Transverse colon (tissue), 3 donors: ENCODE data around the gene CNTN4.

Experiments
- EP300 ChIP-seq: sonication (generic); formaldehyde crosslinking; IDR thresholded peaks from one replicate; pipeline ENCODE4 v1.6.1; 2017; ENCODE audit warnings: antibody characterized with exemption, low read depth
- POLR2A ChIP-seq: fragments of 450-650 bp; IDR thresholded peaks from one replicate; pipeline ENCODE4 v1.6.1; 2016; ENCODE audit warnings: antibody characterized with exemption, mild to moderate bottlenecking, moderate library complexity
- TF ChIP-seq, protein P1 (sequence below), 5 experiments: fragments of 200-600 bp in 3 of 5; fragments of 450-650 bp in 2 of 5; sonication (generic) in 3 of 5; IDR thresholded peaks; 1 replicate in 2 of 5; 2 replicates in 3 of 5; pipeline ENCODE4 v1.5.1; 2016 to 2017; ENCODE audit warnings: antibody characterized with exemption in 5 of 5, inconsistent platforms in 3 of 5, mild to moderate bottlenecking in 2 of 5, moderate library complexity in 1 of 5

DNA sequence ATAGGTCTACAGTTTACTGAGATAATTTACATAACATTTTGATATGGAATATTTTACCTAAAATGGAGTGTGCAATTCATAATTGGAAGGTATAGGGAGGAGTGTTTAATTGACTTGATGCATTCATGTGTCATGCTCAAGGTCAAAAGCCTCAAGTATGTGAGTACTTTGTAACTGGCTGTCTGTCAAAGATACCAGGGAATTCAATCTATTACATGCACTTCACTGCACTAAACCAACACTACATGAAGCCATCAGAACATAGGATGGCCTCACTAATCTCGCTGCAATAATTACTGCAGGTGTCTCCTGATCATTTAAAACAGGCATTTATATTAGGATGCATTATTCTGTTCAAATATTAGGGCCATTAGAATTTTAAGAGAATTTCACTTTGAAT is 367.2 kb downstream of the CNTN4 start:
- TF ChIP-seq, protein P1, sequence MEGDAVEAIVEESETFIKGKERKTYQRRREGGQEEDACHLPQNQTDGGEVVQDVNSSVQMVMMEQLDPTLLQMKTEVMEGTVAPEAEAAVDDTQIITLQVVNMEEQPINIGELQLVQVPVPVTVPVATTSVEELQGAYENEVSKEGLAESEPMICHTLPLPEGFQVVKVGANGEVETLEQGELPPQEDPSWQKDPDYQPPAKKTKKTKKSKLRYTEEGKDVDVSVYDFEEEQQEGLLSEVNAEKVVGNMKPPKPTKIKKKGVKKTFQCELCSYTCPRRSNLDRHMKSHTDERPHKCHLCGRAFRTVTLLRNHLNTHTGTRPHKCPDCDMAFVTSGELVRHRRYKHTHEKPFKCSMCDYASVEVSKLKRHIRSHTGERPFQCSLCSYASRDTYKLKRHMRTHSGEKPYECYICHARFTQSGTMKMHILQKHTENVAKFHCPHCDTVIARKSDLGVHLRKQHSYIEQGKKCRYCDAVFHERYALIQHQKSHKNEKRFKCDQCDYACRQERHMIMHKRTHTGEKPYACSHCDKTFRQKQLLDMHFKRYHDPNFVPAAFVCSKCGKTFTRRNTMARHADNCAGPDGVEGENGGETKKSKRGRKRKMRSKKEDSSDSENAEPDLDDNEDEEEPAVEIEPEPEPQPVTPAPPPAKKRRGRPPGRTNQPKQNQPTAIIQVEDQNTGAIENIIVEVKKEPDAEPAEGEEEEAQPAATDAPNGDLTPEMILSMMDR (IDR thresholded peaks at IDR 0.05), result no peak
- no peak for TF ChIP-seq POLR2A
- TF ChIP-seq EP300, result no peak
